ENCODE measurements around the gene RPS25. TPM values are rescaled to one million over a fixed set of nuclear protein-coding genes. Genes with fewer than 3 reads are reported as not detected.

The RPS25 gene
- total RNA-seq, 1 experiment from 2014 or later = 1,450 TPM

GRCh38 chr11:118988280-118988679 lies 29.9 kb downstream of the RPS25 start:
- H3K23ac ChIP-seq (ENCODE audit: insufficient read length, low read depth, low read length) = no peak overlapping the region
- no CpG with 5 or more reads among the region's 5 CpGs for WGBS (ENCODE audit: extremely low coverage, insufficient read length, low lambda C conversion rate)
- no peaks in the 10 kb centered on the region for H3K23me2 ChIP-seq (ENCODE audit: insufficient read length, low read depth, low read length, poor library complexity, severe bottlenecking)
- H3T11ph ChIP-seq (ENCODE audit: low read length) = no peak overlapping the region
- no peak overlapping the region for H4K8ac ChIP-seq (replicated peaks; ENCODE audit: insufficient read length, low read depth, low read length)
- no peak overlapping the region for H3K27ac ChIP-seq (ENCODE audit: insufficient read length, low read depth, low read length)
- H3K36me3 Mint-ChIP-seq (ENCODE audit: insufficient read depth in 1 of 3, low read depth in 3 of 3) = peaks cover 18 to 26% (median 25%) of the 10 kb centered on the region in 3 experiments
- no peaks in the 10 kb centered on the region for H3K79me2 ChIP-seq (ENCODE audit: insufficient read depth, low read length)
- H3K27ac Mint-ChIP-seq = peak overlapping the region in 1 of 3 experiments; percentile 32; a peak in 1 of 7 replicates
- H3K4me1 ChIP-seq (ENCODE audit: insufficient read depth, low read length) = no peaks in the 10 kb centered on the region
- no peak for DNase-seq
- no peak overlapping the region for H3K9ac ChIP-seq (ENCODE audit: extremely low read depth, insufficient read length, low read length)
- no peak overlapping the region for H2BK5ac ChIP-seq (ENCODE audit: insufficient read length, low read length)
- H3K27me3 Mint-ChIP-seq (ENCODE audit: low read depth) = no peaks in the 10 kb centered on the region
- H3K4me3 Mint-ChIP-seq = no peak overlapping the region
- H3K9me3 Mint-ChIP-seq = peaks cover 13 to 16% of the 10 kb centered on the region in 2 experiments
- peaks cover 0 to 5% of the 10 kb centered on the region in 2 experiments; a peak in 1 of 4 replicates for H3K4me1 Mint-ChIP-seq
- no peak overlapping the region for H3K4me2 ChIP-seq (ENCODE audit: insufficient read depth, insufficient read length, low read length)
- H4K5ac ChIP-seq (ENCODE audit: insufficient read length, low read depth, low read length) = no peak overlapping the region
- no peak overlapping the region for H3K4ac ChIP-seq (ENCODE audit: low read depth, low read length)
- H4K20me1 ChIP-seq (ENCODE audit: control insufficient read depth, insufficient read depth, insufficient read length) = no peaks in the 10 kb centered on the region
- H3K27me3 ChIP-seq (ENCODE audit: insufficient read depth, low read length) = no peaks in the 10 kb centered on the region
- no peaks in the 10 kb centered on the region for H3K9me3 ChIP-seq (ENCODE audit: control insufficient read depth, low read depth, low read length)
- H2BK12ac ChIP-seq (ENCODE audit: insufficient read length, low read depth, low read length) = no peak overlapping the region
- no peak overlapping the region for H2BK120ac ChIP-seq (ENCODE audit: low read depth, low read length, poor library complexity, severe bottlenecking)
- H2BK15ac ChIP-seq (ENCODE audit: low read depth, low read length) = no peak overlapping the region
- H3K79me1 ChIP-seq (ENCODE audit: insufficient read depth, low read depth, low read length, poor library complexity, severe bottlenecking) = no peaks in the 10 kb centered on the region
- no peak overlapping the region for H3K56ac ChIP-seq (ENCODE audit: insufficient read length, low read depth, low read length)
- TF ChIP-seq CTCF (conservative IDR thresholded peaks at IDR 0.05) = no peak
- H3K18ac ChIP-seq (ENCODE audit: insufficient read length, low read depth, low read length) = no peak overlapping the region
- H2AK5ac ChIP-seq (ENCODE audit: insufficient read length, low read length) = no peak overlapping the region
- no peak overlapping the region for H4K91ac ChIP-seq (ENCODE audit: insufficient read length, low read depth, low read length)
- H2BK20ac ChIP-seq (ENCODE audit: low read depth, low read length, poor library complexity, severe bottlenecking) = no peak overlapping the region
- no peak overlapping the region for H2AFZ ChIP-seq (ENCODE audit: low read length)
- no peak overlapping the region for H3K14ac ChIP-seq (ENCODE audit: insufficient read depth, low read length)
